Sciatic nerve (tissue), 1 donor: ENCODE measurements around the gene DDX60. TPM values are rescaled to one million over a fixed set of nuclear protein-coding genes. Genes with fewer than 3 reads are reported as not detected.

Experiments used
- total RNA-seq: library from RNA; stranded (reverse); fragmentation: NEBNext Ultra II Directional; extraction: Animal tissue kit (Norgen Biotek cat#: 25700); gene quantifications from one replicate; pipeline ENCODE4 v1.2.1, GENCODE V29; 2021
- donor health status: DM: no; HTN: no; CAD: no.

Gene DDX60
- total RNA-seq, 1 donor from 2014 or later, result 29.6 TPM

Other genes with a start within 250 kb of the DDX60 start
- not detected for gene ANXA10, start 226.2 kb downstream of the DDX60 start, total RNA-seq
- 28.3 TPM for gene DDX60L, start 161.7 kb upstream of the DDX60 start, total RNA-seq
- 104 TPM for gene PALLD, start 178.3 kb upstream of the DDX60 start, total RNA-seq